ENCODE measurements around the gene SLC27A4.

SLC27A4 gene

DNA sequence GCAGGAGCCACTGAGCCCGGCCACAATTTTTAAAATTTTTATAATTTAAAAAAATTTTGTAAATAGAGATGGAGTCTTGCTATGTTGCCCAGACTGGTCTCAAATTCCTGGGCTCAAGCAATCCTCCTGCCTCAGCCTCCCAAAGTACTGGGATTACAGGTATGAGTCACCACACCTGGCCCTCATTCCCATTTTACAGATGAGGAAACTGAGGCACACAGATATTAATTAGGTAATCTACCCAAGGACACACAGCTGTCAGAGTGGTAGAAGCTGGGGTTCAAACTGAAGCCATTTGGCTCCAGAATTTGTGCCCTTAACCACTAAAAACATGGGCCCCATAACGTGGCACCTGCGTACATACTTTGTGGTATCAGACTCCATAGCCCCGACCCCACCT, 25.6 kb upstream of the SLC27A4 start:
- Histone ChIP-seq H3K9me3 (ENCODE audit: control insufficient read depth, insufficient read depth, low read depth, low read length) (no peaks in the 10 kb centered on the region), H3K36me3 (ENCODE audit: control insufficient read depth in 2 of 2, insufficient read depth in 1 of 2, low read length in 2 of 2) (peaks cover 0 to 66% of the 10 kb centered on the region in 2 experiments; a peak in 2 of 3 replicates), H3K27ac (ENCODE audit: extremely low read depth, low read depth, low read length) (no peak overlapping the region), H3K4me1 (ENCODE audit: control insufficient read depth, insufficient read depth, low read length) (no peaks in the 10 kb centered on the region), H3K4me3 (ENCODE audit: low read depth, low read length) (no peak overlapping the region)
- CTCF ChIA-PET, result interaction anchor here (0.7 to 1.5 kb wide), 2 partner anchors 11 to 27 kb away, joined by 4 to 5 read pairs; no protein-coding TSS in a partner anchor
- TF ChIP-seq, protein P1, sequence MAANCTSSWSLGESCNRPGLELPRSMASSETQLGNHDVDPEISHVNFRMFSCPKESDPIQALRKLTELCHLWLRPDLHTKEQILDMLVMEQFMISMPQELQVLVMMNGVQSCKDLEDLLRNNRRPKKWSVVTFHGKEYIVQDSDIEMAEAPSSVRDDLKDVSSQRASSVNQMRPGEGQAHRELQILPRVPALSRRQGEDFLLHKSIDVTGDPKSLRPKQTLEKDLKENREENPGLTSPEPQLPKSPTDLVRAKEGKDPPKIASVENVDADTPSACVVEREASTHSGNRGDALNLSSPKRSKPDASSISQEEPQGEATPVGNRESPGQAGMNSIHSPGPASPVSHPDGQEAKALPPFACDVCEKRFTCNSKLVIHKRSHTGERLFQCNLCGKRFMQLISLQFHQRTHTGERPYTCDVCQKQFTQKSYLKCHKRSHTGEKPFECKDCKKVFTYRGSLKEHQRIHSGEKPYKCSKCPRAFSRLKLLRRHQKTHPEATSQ (tag by site-specific recombination; IDR thresholded peaks at IDR 0.05), result no peak
- no peak for TF ChIP-seq ZBTB17 (tag by site-specific recombination; IDR thresholded peaks at IDR 0.05)
- no peak for TF ChIP-seq ZNF16 (tag by site-specific recombination; IDR thresholded peaks at IDR 0.05; ENCODE audit: low read depth)
- no peak for TF ChIP-seq ZSCAN30 (tag by site-specific recombination; IDR thresholded peaks at IDR 0.05)
- POLR2A ChIA-PET, result interaction anchor here (0.9 to 1.2 kb wide), 2 partner anchors 8 to 27 kb away, joined by 3 to 4 read pairs; no protein-coding TSS in a partner anchor

DNA sequence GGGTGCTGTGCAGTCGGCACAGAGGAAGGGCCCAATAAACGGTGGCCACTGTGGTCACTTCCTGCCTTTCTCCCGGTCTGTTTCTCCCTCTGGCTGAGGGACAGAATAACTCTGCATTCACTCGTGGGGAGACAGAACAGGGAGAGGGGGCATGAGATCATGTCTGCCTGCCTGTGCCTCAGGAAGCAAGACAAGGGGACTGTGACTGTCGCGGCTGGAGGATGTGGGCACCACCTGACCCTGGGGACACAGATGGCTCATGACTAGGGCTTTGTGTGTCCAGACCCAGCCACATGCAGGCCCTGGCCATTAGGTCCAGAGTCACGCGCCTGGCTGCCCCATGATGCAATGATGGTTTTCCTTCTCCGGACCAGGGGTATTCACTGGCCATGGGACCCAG, 23.9 kb upstream of the SLC27A4 start:
- Histone ChIP-seq H3K36me3 (ENCODE audit: control insufficient read depth in 2 of 2, insufficient read depth in 1 of 2, low read length in 2 of 2) (peaks cover 0 to 48% of the 10 kb centered on the region in 2 experiments; a peak in 2 of 3 replicates), H3K4me1 (ENCODE audit: control insufficient read depth, insufficient read depth, low read length) (no peaks in the 10 kb centered on the region), H3K27ac (ENCODE audit: extremely low read depth, low read depth, low read length) (no peak overlapping the region), H3K4me3 (ENCODE audit: low read depth, low read length) (no peak overlapping the region), H3K9me3 (ENCODE audit: control insufficient read depth, insufficient read depth, low read depth, low read length) (no peaks in the 10 kb centered on the region)
- no peak for TF ChIP-seq ZNF391 (tag by site-specific recombination; IDR thresholded peaks at IDR 0.05; ENCODE audit: borderline replicate concordance, low read depth)
- TF ChIP-seq, protein P2, sequence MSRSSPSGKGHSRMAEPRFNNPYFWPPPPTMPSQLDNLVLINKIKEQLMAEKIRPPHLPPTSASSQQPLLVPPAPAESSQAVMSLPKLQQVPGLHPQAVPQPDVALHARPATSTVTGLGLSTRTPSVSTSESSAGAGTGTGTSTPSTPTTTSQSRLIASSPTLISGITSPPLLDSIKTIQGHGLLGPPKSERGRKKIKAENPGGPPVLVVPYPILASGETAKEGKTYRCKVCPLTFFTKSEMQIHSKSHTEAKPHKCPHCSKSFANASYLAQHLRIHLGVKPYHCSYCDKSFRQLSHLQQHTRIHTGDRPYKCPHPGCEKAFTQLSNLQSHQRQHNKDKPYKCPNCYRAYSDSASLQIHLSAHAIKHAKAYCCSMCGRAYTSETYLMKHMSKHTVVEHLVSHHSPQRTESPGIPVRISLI (tag by site-specific recombination; IDR thresholded peaks at IDR 0.05), result no peak
- CTCF ChIA-PET, result no interaction called here
- POLR2A ChIA-PET, result no interaction called here

DNA sequence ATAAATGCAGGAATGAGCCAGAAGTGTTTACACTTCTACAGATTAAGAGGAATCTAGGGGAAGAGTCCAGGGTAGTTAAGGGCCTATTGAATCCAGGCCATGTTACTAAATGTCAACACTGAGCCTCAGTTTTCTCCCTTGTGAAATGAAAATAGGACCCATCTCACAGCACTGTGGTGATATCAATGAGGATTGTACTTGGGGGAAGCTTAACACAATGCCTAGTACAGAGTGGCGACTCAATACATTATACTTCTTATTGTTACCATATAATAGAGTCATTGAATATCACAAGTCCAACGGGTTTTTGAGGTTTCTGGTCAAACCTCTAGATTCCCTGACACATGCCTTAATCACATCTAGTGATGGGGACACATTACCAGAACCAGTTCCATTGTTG, 22.7 kb upstream of the SLC27A4 start:
- peaks cover 0 to 46% of the 10 kb centered on the region in 2 experiments; a peak in 2 of 3 replicates for H3K36me3 ChIP-seq (ENCODE audit: control insufficient read depth in 2 of 2, insufficient read depth in 1 of 2, low read length in 2 of 2)
- no peaks in the 10 kb centered on the region for H3K4me1 ChIP-seq (ENCODE audit: control insufficient read depth, insufficient read depth, low read length)
- ChIA-PET POLR2A (interaction anchor here (0.9 kb wide), 1 partner anchor 9 kb away, joined by 5 read pairs; no protein-coding TSS in a partner anchor), CTCF (no interaction called here)
- no peaks in the 10 kb centered on the region for H3K9me3 ChIP-seq (ENCODE audit: control insufficient read depth, insufficient read depth, low read depth, low read length)
- no peak overlapping the region for H3K4me3 ChIP-seq (ENCODE audit: low read depth, low read length)
- H3K27ac ChIP-seq (ENCODE audit: extremely low read depth, low read depth, low read length), result no peak overlapping the region
- TF ChIP-seq PRDM1 (tag by site-specific recombination; IDR thresholded peaks at IDR 0.05) (no peak), SP2 (tag by site-specific recombination; IDR thresholded peaks at IDR 0.05) (no peak), ZNF169 (tag by site-specific recombination; IDR thresholded peaks at IDR 0.05) (no peak), REPIN1 (tag by site-specific recombination; IDR thresholded peaks at IDR 0.05; ENCODE audit: low read depth) (no peak), WT1 (tag by site-specific recombination; IDR thresholded peaks at IDR 0.05) (no peak), ZNF391 (tag by site-specific recombination; IDR thresholded peaks at IDR 0.05; ENCODE audit: borderline replicate concordance, low read depth) (no peak), MZF1 (tag by site-specific recombination; IDR thresholded peaks at IDR 0.05; ENCODE audit: borderline replicate concordance) (no peak), SALL2 (tag by site-specific recombination; IDR thresholded peaks at IDR 0.05; ENCODE audit: borderline replicate concordance) (no peak), ZNF302 (tag by site-specific recombination; IDR thresholded peaks at IDR 0.05; ENCODE audit: low read depth) (no peak), ZNF426 (tag by site-specific recombination; IDR thresholded peaks at IDR 0.05) (no peak), TCF7L2 (IDR thresholded peaks at IDR 0.05; ENCODE audit: borderline replicate concordance, low read depth, low read length) (no peak), ZNF521 (tag by site-specific recombination; IDR thresholded peaks at IDR 0.05) (no peak), ZNF19 (tag by site-specific recombination; IDR thresholded peaks at IDR 0.05; ENCODE audit: low read depth) (no peak), ZFP69B (tag by site-specific recombination; IDR thresholded peaks at IDR 0.05) (no peak)
- TF ChIP-seq, protein P3, sequence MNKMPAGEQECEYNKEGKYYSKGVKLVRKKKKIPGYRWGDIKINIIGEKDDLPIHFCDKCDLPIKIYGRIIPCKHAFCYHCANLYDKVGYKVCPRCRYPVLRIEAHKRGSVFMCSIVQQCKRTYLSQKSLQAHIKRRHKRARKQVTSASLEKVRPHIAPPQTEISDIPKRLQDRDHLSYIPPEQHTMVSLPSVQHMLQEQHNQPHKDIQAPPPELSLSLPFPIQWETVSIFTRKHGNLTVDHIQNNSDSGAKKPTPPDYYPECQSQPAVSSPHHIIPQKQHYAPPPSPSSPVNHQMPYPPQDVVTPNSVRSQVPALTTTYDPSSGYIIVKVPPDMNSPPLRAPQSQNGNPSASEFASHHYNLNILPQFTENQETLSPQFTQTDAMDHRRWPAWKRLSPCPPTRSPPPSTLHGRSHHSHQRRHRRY (tag by site-specific recombination; IDR thresholded peaks at IDR 0.05), result no peak
- TF ChIP-seq, protein P4, sequence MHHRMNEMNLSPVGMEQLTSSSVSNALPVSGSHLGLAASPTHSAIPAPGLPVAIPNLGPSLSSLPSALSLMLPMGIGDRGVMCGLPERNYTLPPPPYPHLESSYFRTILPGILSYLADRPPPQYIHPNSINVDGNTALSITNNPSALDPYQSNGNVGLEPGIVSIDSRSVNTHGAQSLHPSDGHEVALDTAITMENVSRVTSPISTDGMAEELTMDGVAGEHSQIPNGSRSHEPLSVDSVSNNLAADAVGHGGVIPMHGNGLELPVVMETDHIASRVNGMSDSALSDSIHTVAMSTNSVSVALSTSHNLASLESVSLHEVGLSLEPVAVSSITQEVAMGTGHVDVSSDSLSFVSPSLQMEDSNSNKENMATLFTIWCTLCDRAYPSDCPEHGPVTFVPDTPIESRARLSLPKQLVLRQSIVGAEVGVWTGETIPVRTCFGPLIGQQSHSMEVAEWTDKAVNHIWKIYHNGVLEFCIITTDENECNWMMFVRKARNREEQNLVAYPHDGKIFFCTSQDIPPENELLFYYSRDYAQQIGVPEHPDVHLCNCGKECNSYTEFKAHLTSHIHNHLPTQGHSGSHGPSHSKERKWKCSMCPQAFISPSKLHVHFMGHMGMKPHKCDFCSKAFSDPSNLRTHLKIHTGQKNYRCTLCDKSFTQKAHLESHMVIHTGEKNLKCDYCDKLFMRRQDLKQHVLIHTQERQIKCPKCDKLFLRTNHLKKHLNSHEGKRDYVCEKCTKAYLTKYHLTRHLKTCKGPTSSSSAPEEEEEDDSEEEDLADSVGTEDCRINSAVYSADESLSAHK (tag by site-specific recombination; IDR thresholded peaks at IDR 0.05), result no peak
- TF ChIP-seq, protein P5, sequence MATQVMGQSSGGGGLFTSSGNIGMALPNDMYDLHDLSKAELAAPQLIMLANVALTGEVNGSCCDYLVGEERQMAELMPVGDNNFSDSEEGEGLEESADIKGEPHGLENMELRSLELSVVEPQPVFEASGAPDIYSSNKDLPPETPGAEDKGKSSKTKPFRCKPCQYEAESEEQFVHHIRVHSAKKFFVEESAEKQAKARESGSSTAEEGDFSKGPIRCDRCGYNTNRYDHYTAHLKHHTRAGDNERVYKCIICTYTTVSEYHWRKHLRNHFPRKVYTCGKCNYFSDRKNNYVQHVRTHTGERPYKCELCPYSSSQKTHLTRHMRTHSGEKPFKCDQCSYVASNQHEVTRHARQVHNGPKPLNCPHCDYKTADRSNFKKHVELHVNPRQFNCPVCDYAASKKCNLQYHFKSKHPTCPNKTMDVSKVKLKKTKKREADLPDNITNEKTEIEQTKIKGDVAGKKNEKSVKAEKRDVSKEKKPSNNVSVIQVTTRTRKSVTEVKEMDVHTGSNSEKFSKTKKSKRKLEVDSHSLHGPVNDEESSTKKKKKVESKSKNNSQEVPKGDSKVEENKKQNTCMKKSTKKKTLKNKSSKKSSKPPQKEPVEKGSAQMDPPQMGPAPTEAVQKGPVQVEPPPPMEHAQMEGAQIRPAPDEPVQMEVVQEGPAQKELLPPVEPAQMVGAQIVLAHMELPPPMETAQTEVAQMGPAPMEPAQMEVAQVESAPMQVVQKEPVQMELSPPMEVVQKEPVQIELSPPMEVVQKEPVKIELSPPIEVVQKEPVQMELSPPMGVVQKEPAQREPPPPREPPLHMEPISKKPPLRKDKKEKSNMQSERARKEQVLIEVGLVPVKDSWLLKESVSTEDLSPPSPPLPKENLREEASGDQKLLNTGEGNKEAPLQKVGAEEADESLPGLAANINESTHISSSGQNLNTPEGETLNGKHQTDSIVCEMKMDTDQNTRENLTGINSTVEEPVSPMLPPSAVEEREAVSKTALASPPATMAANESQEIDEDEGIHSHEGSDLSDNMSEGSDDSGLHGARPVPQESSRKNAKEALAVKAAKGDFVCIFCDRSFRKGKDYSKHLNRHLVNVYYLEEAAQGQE (tag by site-specific recombination; IDR thresholded peaks at IDR 0.05), result no peak

Data from HEK293 (cell line).